ENCODE data around the gene TTLL10.

- no peak for TF ChIP-seq CTCF (IDR thresholded peaks at IDR 0.05; ENCODE audit: low read depth, low read length)
- TF ChIP-seq POLR2A (IDR thresholded peaks at IDR 0.05; ENCODE audit: extremely low read depth, insufficient read length) = no peak
- no peak for TF ChIP-seq MYC (IDR thresholded peaks at IDR 0.05; ENCODE audit: low read depth, low read length)
- TF ChIP-seq, protein P1, sequence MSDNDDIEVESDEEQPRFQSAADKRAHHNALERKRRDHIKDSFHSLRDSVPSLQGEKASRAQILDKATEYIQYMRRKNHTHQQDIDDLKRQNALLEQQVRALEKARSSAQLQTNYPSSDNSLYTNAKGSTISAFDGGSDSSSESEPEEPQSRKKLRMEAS (IDR thresholded peaks at IDR 0.05; ENCODE audit: low read depth, low read length) = no peak
Observed at GRCh38 chr1:1179983-1180861, 6.5 kb downstream of the TTLL10 start.
